GM12801 (cell line): ENCODE results near the gene URB1.

Experiments used
- TF ChIP-seq, protein P1 (sequence below): IDR thresholded peaks from one replicate; pipeline ENCODE4 v1.5.1; 2011; ENCODE audit warnings: control low read depth; ENCODE audit not compliant: insufficient read length; ENCODE audit errors: extremely low read depth

Gene URB1

DNA sequence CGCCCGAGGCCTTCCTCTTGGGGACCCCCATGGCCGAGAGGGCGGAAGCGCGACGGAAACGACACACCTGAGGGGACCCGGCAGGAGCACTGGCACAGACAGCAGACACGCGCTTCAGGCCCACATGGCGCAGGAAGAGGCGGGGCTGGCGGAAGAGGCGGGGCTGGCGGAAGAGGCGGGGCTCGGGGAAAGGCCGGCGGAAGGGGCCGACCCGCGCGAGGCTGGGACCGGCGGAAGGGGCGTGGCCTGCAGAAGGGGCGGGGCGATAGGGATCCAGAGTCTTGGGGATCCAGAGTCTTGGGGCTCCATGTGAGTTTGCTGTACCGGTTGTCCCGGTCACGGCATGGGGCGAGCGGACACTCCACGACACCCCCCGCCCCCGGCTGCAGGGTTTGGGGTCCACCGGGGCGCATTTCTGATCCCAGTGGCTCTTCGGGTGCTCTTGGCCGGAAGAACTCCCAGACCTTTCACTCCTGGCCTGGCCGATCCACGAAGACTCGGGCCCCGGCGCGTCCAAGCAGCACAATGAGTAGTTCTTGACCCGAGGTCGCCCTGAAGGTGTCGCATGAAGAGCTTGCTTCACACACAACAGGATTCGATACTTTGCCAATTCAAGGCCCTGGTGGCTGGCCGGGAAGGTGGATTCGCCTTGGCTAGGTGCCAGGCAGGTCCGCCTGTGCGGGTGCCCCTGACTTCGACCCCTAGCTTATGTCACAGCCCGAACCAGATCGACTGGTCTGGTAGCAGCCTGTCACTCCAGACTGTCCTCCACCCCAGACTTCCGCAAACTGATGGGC, at the start of gene URB1:
TSS of gene URB1 (minus strand) at position 133 of the 797 bp plus-strand sequence. CDS start at position 31, 102 bp downstream.
- TF ChIP-seq, protein P1, sequence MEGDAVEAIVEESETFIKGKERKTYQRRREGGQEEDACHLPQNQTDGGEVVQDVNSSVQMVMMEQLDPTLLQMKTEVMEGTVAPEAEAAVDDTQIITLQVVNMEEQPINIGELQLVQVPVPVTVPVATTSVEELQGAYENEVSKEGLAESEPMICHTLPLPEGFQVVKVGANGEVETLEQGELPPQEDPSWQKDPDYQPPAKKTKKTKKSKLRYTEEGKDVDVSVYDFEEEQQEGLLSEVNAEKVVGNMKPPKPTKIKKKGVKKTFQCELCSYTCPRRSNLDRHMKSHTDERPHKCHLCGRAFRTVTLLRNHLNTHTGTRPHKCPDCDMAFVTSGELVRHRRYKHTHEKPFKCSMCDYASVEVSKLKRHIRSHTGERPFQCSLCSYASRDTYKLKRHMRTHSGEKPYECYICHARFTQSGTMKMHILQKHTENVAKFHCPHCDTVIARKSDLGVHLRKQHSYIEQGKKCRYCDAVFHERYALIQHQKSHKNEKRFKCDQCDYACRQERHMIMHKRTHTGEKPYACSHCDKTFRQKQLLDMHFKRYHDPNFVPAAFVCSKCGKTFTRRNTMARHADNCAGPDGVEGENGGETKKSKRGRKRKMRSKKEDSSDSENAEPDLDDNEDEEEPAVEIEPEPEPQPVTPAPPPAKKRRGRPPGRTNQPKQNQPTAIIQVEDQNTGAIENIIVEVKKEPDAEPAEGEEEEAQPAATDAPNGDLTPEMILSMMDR: no peak

DNA sequence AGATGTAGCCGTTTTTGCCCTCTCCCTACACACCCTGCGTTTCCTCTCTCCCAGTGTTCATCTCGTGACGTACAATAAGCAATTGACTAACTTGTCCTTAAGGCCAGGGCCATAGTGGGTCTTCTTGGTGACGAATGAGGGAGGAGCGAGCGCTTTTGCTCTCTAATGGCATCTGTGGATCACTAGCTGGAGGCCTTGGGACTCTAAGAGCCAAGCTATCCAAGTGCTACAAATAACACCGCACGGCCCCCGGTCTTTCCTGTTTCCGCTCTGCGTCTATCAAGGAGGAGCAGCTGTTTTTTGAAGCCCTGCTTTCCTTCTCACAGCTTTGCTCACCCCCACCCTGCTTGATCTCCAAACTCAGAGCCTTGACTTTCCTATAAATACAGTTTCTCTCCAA, 44.9 kb upstream of the URB1 start:
- TF ChIP-seq, protein P1: no peak

DNA sequence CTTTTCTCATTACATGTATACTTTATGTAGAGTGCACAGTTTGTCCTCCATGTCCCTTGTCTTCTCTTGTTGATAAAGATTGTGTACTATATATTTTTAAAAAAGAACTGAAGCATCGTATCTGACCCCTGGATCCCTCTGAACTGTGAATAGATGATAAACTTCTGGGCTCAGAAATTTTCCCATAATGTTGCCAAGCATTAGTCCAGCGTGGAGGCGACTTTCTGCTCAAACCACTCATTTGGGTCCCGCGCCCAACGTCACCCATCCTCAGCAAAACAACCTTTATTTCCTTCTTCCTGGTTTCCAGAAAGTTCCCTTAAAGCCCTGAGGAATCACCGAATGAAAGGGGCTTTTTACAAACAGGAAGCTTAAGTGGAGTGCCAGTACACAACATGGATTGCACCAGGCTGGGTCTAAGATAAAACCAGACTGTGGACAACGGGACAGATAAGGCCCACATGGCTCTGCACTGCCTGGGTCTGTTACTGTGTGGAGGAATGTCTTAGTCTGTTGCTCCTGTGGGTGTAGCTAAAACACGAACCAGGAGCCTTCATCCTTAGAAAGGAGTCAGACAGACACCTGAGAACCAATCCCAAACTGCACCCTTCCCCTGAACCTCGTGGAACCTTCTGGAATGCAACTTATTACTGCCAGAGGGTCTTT, 35.3 kb upstream of the URB1 start:
- TF ChIP-seq, protein P1: no peak

DNA sequence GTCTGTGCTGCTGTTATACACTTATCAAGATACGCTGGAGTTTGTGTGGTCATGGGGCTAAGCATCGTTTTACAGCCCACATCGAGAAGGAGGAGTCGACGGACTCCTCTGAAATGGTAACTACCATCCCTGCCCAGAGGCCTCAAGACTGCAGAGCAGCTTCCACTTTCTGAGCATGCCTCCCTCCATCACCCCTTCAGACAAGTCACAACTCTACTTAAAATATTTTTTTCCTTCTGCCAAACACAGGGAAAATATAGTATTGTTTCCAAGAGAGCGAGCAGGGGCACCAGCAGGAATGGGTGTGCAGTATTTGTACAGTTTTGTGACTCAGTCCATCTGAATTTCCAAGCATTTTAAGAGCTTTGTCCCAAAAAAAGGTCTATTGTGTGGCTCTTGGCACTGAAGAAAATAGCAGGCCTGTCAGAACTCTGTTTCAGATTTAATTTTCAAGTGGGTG, 33.8 kb upstream of the URB1 start:
- TF ChIP-seq, protein P1: no peak

DNA sequence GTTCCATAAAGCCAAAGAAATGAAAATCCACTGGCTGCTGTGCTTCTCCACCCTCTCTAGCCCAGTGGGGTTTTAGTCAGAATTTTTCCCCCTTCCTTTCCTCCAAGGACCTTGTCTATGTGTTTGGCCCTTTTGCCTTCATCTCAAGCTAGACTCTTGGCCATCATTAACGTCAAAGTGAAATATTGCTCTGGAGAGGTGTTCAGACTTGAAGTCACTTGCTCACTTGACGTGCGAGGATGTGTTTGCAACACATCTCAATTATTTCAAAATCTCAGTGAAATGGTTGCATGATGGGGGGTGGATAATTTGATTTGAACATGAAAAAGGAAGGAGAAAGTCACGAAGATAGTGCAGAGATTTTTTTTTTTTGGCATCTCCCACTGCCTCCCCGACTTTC, 33.3 kb upstream of the URB1 start:
- TF ChIP-seq, protein P1: no peak

DNA sequence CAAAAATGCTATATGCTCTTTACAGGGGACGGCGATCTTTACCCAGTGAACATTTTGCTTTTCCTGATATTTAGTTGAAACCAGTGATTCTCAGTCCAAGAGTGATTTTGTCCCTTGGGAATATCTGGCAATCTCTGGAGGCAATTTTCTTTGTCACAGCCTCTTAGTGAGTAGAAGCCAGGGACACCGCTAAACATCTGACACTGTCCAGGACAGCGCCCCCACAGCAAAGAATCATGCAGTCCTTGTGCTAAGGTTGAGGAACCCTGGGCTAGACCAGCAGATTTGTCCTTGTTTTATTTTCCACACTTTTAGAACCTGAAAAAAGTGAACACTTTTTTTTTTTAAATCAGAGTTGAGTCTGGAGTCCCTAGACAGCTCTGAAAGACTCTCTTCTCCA, 32.8 kb upstream of the URB1 start:
- TF ChIP-seq, protein P1: no peak

- TF ChIP-seq, protein P1: no peak
Observed at GRCh38 chr21:32424674-32425073, 31.9 kb upstream of the URB1 start.
